GM18867 (cell line): ENCODE results near the gene SLC16A8.

Experiments used
- ATAC-seq: cut with Tn5 transposase; IDR thresholded peaks from one replicate; pipeline ENCODE4 v1.9.1; 2021; ENCODE audit warnings: mild to moderate bottlenecking, moderate library complexity; ENCODE audit not compliant: unreplicated experiment

The SLC16A8 gene

GRCh38 chr22:38031491-38031890 lies 52.5 kb downstream of the SLC16A8 start:
- no peak for ATAC-seq

- ATAC-seq: no peak
Observed at GRCh38 chr22:38030311-38031133, 53.5 kb downstream of the SLC16A8 start.

GRCh38 chr22:38029901-38030300 lies 54.1 kb downstream of the SLC16A8 start:
- ATAC-seq: no peak

GRCh38 chr22:38029370-38029769 lies 54.6 kb downstream of the SLC16A8 start:
- ATAC-seq: no peak

DNA sequence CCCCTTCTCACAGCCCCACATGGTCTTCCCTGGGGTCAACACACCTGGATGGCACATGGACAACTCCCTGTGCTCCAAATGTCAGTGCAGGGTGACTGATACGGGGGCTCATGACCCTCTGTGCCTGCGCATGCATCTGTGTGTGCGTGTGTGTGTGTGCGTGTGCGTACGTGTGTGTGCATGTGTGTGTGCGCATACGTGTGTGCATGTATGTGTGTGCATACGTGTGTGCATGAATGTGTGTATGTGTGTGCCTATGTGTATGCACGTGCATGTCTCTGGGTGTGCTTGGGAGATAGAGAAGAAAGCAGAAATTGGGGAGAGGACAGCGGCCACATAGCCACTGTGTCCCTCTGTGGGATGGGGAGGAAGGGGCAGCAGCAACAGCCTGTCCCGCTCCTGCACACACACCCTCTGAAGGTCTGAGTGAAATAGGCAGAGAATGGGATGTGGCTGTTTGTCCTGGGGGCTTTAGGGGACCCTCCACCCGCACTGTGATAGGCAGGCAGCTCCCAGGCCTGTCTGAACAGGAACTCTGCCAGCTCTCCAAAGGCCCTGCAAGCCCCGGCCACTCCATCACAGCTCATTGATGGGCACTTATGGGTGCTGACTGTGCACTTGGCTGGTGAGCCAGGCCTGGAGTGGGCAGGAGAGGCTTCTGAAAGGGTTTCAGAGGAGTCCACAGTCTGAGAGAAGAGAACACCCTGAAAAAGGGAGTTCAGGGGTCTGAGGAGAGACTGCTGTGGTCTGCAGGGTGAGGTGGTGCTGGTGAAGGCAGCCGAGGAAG lies 55.4 kb downstream of the SLC16A8 start:
- ATAC-seq: no peak
